ENCODE data around the gene COL5A1.

Gene COL5A1

GRCh38 chr9:134690946-134691694, 49.5 kb downstream of the COL5A1 start:
- H3K9me3 Mint-ChIP-seq, result no peaks in the 10 kb centered on the region
- H3K4me3 Mint-ChIP-seq, result no peak overlapping the region
- peaks cover 4% of the 10 kb centered on the region for H3K4me1 Mint-ChIP-seq
- no peaks in the 10 kb centered on the region for H3K36me3 Mint-ChIP-seq
- H3K27ac Mint-ChIP-seq, result peak overlapping the region; percentile 59
- peaks cover 1% of the 10 kb centered on the region for H3K27me3 Mint-ChIP-seq

GRCh38 chr9:134691695-134692572, 50.3 kb downstream of the COL5A1 start:
- Mint-ChIP-seq H3K9me3 (no peaks in the 10 kb centered on the region), H3K27ac (no peak overlapping the region), H3K4me1 (peaks cover 4% of the 10 kb centered on the region), H3K27me3 (peaks cover 1% of the 10 kb centered on the region), H3K4me3 (no peak overlapping the region), H3K36me3 (no peaks in the 10 kb centered on the region)

GRCh38 chr9:134692573-134692860, 50.9 kb downstream of the COL5A1 start:
- no peak overlapping the region for H3K27ac Mint-ChIP-seq
- H3K4me3 Mint-ChIP-seq, result no peak overlapping the region
- peaks cover 4% of the 10 kb centered on the region for H3K4me1 Mint-ChIP-seq
- no peaks in the 10 kb centered on the region for H3K36me3 Mint-ChIP-seq
- peaks cover 3% of the 10 kb centered on the region for H3K27me3 Mint-ChIP-seq
- H3K9me3 Mint-ChIP-seq, result no peaks in the 10 kb centered on the region

GRCh38 chr9:134693011-134693410, 51.4 kb downstream of the COL5A1 start:
- H3K27me3 Mint-ChIP-seq, result peaks cover 3% of the 10 kb centered on the region
- no peaks in the 10 kb centered on the region for H3K36me3 Mint-ChIP-seq
- no peaks in the 10 kb centered on the region for H3K9me3 Mint-ChIP-seq
- no peak overlapping the region for H3K4me3 Mint-ChIP-seq
- H3K4me1 Mint-ChIP-seq, result peaks cover 4% of the 10 kb centered on the region
- H3K27ac Mint-ChIP-seq, result peak overlapping the region; percentile 12

GRCh38 chr9:134693641-134694367, 52.2 kb downstream of the COL5A1 start:
- H3K4me3 Mint-ChIP-seq, result no peak overlapping the region
- H3K27ac Mint-ChIP-seq, result no peak overlapping the region
- peaks cover 4% of the 10 kb centered on the region for H3K4me1 Mint-ChIP-seq

GRCh38 chr9:134694368-134694665, 52.7 kb downstream of the COL5A1 start:
- Mint-ChIP-seq H3K4me3 (no peak overlapping the region), H3K4me1 (peaks cover 4% of the 10 kb centered on the region), H3K9me3 (no peaks in the 10 kb centered on the region)

More at GRCh38 chr9:134693641-134694367, 52.2 kb downstream of the COL5A1 start:
- Mint-ChIP-seq H3K36me3 (no peaks in the 10 kb centered on the region), H3K9me3 (no peaks in the 10 kb centered on the region), H3K27me3 (peaks cover 3% of the 10 kb centered on the region)

GRCh38 chr9:134694714-134695113, 53.1 kb downstream of the COL5A1 start:
- H3K9me3 Mint-ChIP-seq, result no peaks in the 10 kb centered on the region
- no peaks in the 10 kb centered on the region for H3K36me3 Mint-ChIP-seq
- no peak overlapping the region for H3K27ac Mint-ChIP-seq
- peaks cover 3% of the 10 kb centered on the region for H3K27me3 Mint-ChIP-seq
- H3K4me3 Mint-ChIP-seq, result no peak overlapping the region
- H3K4me1 Mint-ChIP-seq, result peaks cover 4% of the 10 kb centered on the region

More at GRCh38 chr9:134694368-134694665, 52.7 kb downstream of the COL5A1 start:
- H3K27ac Mint-ChIP-seq, result no peak overlapping the region
- peaks cover 3% of the 10 kb centered on the region for H3K27me3 Mint-ChIP-seq
- no peaks in the 10 kb centered on the region for H3K36me3 Mint-ChIP-seq

GRCh38 chr9:134695144-134695543, 53.5 kb downstream of the COL5A1 start:
- H3K9me3 Mint-ChIP-seq, result no peaks in the 10 kb centered on the region
- peaks cover 3% of the 10 kb centered on the region for H3K27me3 Mint-ChIP-seq
- H3K36me3 Mint-ChIP-seq, result no peaks in the 10 kb centered on the region
- peaks cover 4% of the 10 kb centered on the region for H3K4me1 Mint-ChIP-seq
- no peak overlapping the region for H3K27ac Mint-ChIP-seq
- H3K4me3 Mint-ChIP-seq, result no peak overlapping the region

- H3K27me3 Mint-ChIP-seq, result peaks cover 3% of the 10 kb centered on the region
- no peak overlapping the region for H3K27ac Mint-ChIP-seq
- peaks cover 4% of the 10 kb centered on the region for H3K4me1 Mint-ChIP-seq
- no peaks in the 10 kb centered on the region for H3K36me3 Mint-ChIP-seq
- no peaks in the 10 kb centered on the region for H3K9me3 Mint-ChIP-seq
- H3K4me3 Mint-ChIP-seq, result no peak overlapping the region
These were observed 54.8 kb downstream of the COL5A1 start for GRCh38 chr9:134696433-134696832.

GRCh38 chr9:134698111-134698510, 56.5 kb downstream of the COL5A1 start:
- H3K27ac Mint-ChIP-seq, result no peak overlapping the region
- H3K9me3 Mint-ChIP-seq, result no peaks in the 10 kb centered on the region
- H3K4me3 Mint-ChIP-seq, result no peak overlapping the region
- H3K36me3 Mint-ChIP-seq, result no peaks in the 10 kb centered on the region
- peaks cover 2% of the 10 kb centered on the region for H3K27me3 Mint-ChIP-seq
- peaks cover 2% of the 10 kb centered on the region for H3K4me1 Mint-ChIP-seq

GRCh38 chr9:134698587-134699342, 57.2 kb downstream of the COL5A1 start:
- Mint-ChIP-seq H3K27ac (no peak overlapping the region), H3K9me3 (no peaks in the 10 kb centered on the region), H3K27me3 (peaks cover 2% of the 10 kb centered on the region), H3K4me3 (no peak overlapping the region), H3K36me3 (no peaks in the 10 kb centered on the region), H3K4me1 (no peaks in the 10 kb centered on the region)

- peaks cover 2% of the 10 kb centered on the region for H3K27me3 Mint-ChIP-seq
- H3K36me3 Mint-ChIP-seq, result no peaks in the 10 kb centered on the region
- H3K4me3 Mint-ChIP-seq, result no peak overlapping the region
- no peak overlapping the region for H3K27ac Mint-ChIP-seq
- no peaks in the 10 kb centered on the region for H3K4me1 Mint-ChIP-seq
- H3K9me3 Mint-ChIP-seq, result no peaks in the 10 kb centered on the region
These were observed 57.7 kb downstream of the COL5A1 start for GRCh38 chr9:134699343-134699740.

GRCh38 chr9:134700636-134701350, 59.2 kb downstream of the COL5A1 start:
- Mint-ChIP-seq H3K27me3 (peaks cover 2% of the 10 kb centered on the region), H3K27ac (no peak overlapping the region), H3K36me3 (no peaks in the 10 kb centered on the region), H3K4me1 (no peaks in the 10 kb centered on the region), H3K4me3 (no peak overlapping the region), H3K9me3 (no peaks in the 10 kb centered on the region)

GRCh38 chr9:134701581-134702259, 60.1 kb downstream of the COL5A1 start:
- Mint-ChIP-seq H3K27me3 (peaks cover 2% of the 10 kb centered on the region), H3K4me3 (no peak overlapping the region), H3K9me3 (no peaks in the 10 kb centered on the region), H3K4me1 (no peaks in the 10 kb centered on the region), H3K36me3 (no peaks in the 10 kb centered on the region), H3K27ac (no peak overlapping the region)

All from activated naive CD4-positive, alpha-beta T cell treated with anti-CD3 and anti-CD28 coated beads, Interleukin-2, amount 50 U/mL, for 24 hours (primary cell).